ENCODE data around the gene WASHC4. TPM values are rescaled to one million over a fixed set of nuclear protein-coding genes. Genes with fewer than 3 reads are reported as not detected.

The WASHC4 gene
- total and polyA plus RNA-seq, 10 of the 15 experiments (the other 5 are each of a cell fraction or from before 2014, with no cell fraction given) = 16.0 to 50.6 (median 34.0) TPM

- intact Hi-C loops (cut with micrococcal nuclease; ENCODE audit: unreplicated experiment) = no loop called here
These were observed 37.4 kb upstream of the WASHC4 start for GRCh38 chr12:105069936-105070702.

More at GRCh38 chr12:105069936-105070702, 37.4 kb upstream of the WASHC4 start:
- ATAC-seq (no peak), FAIRE-seq (peak; percentile 47), DNase-seq (ENCODE audit: low read depth, low spot score) (no peak)
- POLR2A ChIA-PET = interaction anchor here (0.7 kb wide), 1 partner anchor 190 kb away, joined by 3 read pairs; no protein-coding TSS in a partner anchor
- in situ Hi-C loops (cut with MboI) = no loop called here
- TF ChIP-seq GATAD2B (conservative IDR thresholded peaks at IDR 0.05; ENCODE audit: low read depth) = no peak
- no peak for TF ChIP-seq RELA (IDR thresholded peaks at IDR 0.05; ENCODE audit: borderline replicate concordance, partially characterized antibody)
- no peak for TF ChIP-seq PKNOX1 (IDR thresholded peaks at IDR 0.05)
- no peak for TF ChIP-seq NFYB (IDR thresholded peaks at IDR 0.05; ENCODE audit: insufficient read depth, low read depth, low read length)
- no peak for TF ChIP-seq POLR2A (IDR thresholded peaks at IDR 0.05; ENCODE audit: low read depth, low read length)
- TF ChIP-seq E2F4 (IDR thresholded peaks at IDR 0.05; ENCODE audit: low read depth, low read length) = no peak
- no peak for TF ChIP-seq CREM (IDR thresholded peaks at IDR 0.05; ENCODE audit: low read depth)
- no peak for TF ChIP-seq PAX8 (IDR thresholded peaks at IDR 0.05)
- no peak for TF ChIP-seq ZBTB11 (CRISPR knock-in tag; IDR thresholded peaks at IDR 0.05)
- no peak for TF ChIP-seq BRCA1 (IDR thresholded peaks at IDR 0.05; ENCODE audit: low read depth, low read length)
- no peak for TF ChIP-seq MYC (IDR thresholded peaks at IDR 0.05; ENCODE audit: insufficient read depth, insufficient read length, insufficient replicate concordance, low read length, severe bottlenecking)
- SMC1A ChIA-PET (ENCODE audit: uncharacterized antibody, unreplicated experiment) = interaction anchor here (0.6 to 1.6 kb wide), 6 partner anchors 12 to 688 kb away, joined by 3 to 4 read pairs (median 3); no protein-coding TSS in a partner anchor
- no peak overlapping the region for H3K4me3 ChIP-seq
- no TSS peak for BruUV-seq (replicated peaks)
- H3K4me2 ChIP-seq (ENCODE audit: control insufficient read depth, insufficient read depth) = no peak overlapping the region
- H3K4me1 ChIP-seq (ENCODE audit: control insufficient read depth, insufficient read depth, low read length) = no peaks in the 10 kb centered on the region
- no peaks in the 10 kb centered on the region for H4K20me1 ChIP-seq (ENCODE audit: control insufficient read depth, insufficient read depth)
- H3K9me3 ChIP-seq (replicated peaks; ENCODE audit: control insufficient read depth, insufficient read depth, low read length) = no peaks in the 10 kb centered on the region
- H3K36me3 ChIP-seq (ENCODE audit: control insufficient read depth in 2 of 2, insufficient read depth in 2 of 2, low read length in 1 of 2) = no peaks in the 10 kb centered on the region
- RAD21 ChIA-PET (ENCODE audit: unreplicated experiment) = no interaction called here
- H3K27me3 ChIP-seq (replicated peaks in 1 of 2; ENCODE audit: control insufficient read depth in 2 of 2, insufficient read depth in 2 of 2, low read length in 1 of 2) = no peaks in the 10 kb centered on the region
- no peaks in the 10 kb centered on the region for H3K79me2 ChIP-seq (ENCODE audit: control insufficient read depth, insufficient read depth, low read length)
- H3K27ac ChIP-seq (ENCODE audit: control insufficient read depth, insufficient read depth) = no peak overlapping the region
- H3K9ac ChIP-seq (ENCODE audit: control insufficient read depth, insufficient read depth, low read length) = no peak overlapping the region
- WGBS (ENCODE audit: insufficient coverage, insufficient replicate concordance, low lambda C conversion rate, missing lambda C conversion rate) = 10% methylated on average over 4 of the region's 4 CpGs
- no peak overlapping the region for H2AFZ ChIP-seq (ENCODE audit: control insufficient read depth, low read depth, low read length)
- CTCF ChIA-PET = interaction anchor here (0.6 to 2.3 kb wide), 3 partner anchors 17 to 689 kb away, joined by 4 to 10 read pairs (median 4); no protein-coding TSS in a partner anchor
